ENCODE results near the gene APOBEC3H. TPM values are rescaled to one million over a fixed set of nuclear protein-coding genes. Genes with fewer than 3 reads are reported as not detected.

Gene APOBEC3H
- total RNA-seq, 1 donor from 2014 or later = not detected

GRCh38 chr22:39110631-39111561 lies 13.9 kb downstream of the APOBEC3H start:
- H3K4me1 Mint-ChIP-seq (ENCODE audit: unreplicated experiment) = peaks cover 18% of the 10 kb centered on the region
- no peak for TF ChIP-seq CTCF (IDR thresholded peaks at IDR 0.05; ENCODE audit: unreplicated experiment)
- peak overlapping the region; percentile 5 for H3K27ac Mint-ChIP-seq (ENCODE audit: unreplicated experiment)
- no peak overlapping the region for H3K4me3 Mint-ChIP-seq (ENCODE audit: unreplicated experiment)
- H3K9me3 Mint-ChIP-seq (ENCODE audit: unreplicated experiment) = no peaks in the 10 kb centered on the region
- DNase-seq (ENCODE audit: low spot score) = no peak
- no peaks in the 10 kb centered on the region for H3K36me3 Mint-ChIP-seq (ENCODE audit: low read depth, unreplicated experiment)
- H3K27me3 Mint-ChIP-seq (ENCODE audit: unreplicated experiment) = peaks cover 2% of the 10 kb centered on the region

- peaks cover 2% of the 10 kb centered on the region for H3K27me3 Mint-ChIP-seq (ENCODE audit: unreplicated experiment)
- peaks cover 20% of the 10 kb centered on the region for H3K4me1 Mint-ChIP-seq (ENCODE audit: unreplicated experiment)
- H3K36me3 Mint-ChIP-seq (ENCODE audit: low read depth, unreplicated experiment) = no peaks in the 10 kb centered on the region
- no peak overlapping the region for H3K27ac Mint-ChIP-seq (ENCODE audit: unreplicated experiment)
- DNase-seq (ENCODE audit: low spot score) = no peak
- TF ChIP-seq CTCF (IDR thresholded peaks at IDR 0.05; ENCODE audit: unreplicated experiment) = no peak
- no peaks in the 10 kb centered on the region for H3K9me3 Mint-ChIP-seq (ENCODE audit: unreplicated experiment)
- H3K4me3 Mint-ChIP-seq (ENCODE audit: unreplicated experiment) = no peak overlapping the region
These were observed 17.1 kb downstream of the APOBEC3H start for GRCh38 chr22:39114112-39114511.

- Mint-ChIP-seq H3K9me3 (ENCODE audit: unreplicated experiment) (no peaks in the 10 kb centered on the region), H3K27ac (ENCODE audit: unreplicated experiment) (no peak overlapping the region), H3K27me3 (ENCODE audit: unreplicated experiment) (peaks cover 2% of the 10 kb centered on the region), H3K4me1 (ENCODE audit: unreplicated experiment) (peaks cover 20% of the 10 kb centered on the region), H3K36me3 (ENCODE audit: low read depth, unreplicated experiment) (no peaks in the 10 kb centered on the region), H3K4me3 (ENCODE audit: unreplicated experiment) (no peak overlapping the region)
- no peak for TF ChIP-seq CTCF (IDR thresholded peaks at IDR 0.05; ENCODE audit: unreplicated experiment)
- no peak for DNase-seq (ENCODE audit: low spot score)
These were observed 18.5 kb downstream of the APOBEC3H start for GRCh38 chr22:39115570-39115969.

DNA sequence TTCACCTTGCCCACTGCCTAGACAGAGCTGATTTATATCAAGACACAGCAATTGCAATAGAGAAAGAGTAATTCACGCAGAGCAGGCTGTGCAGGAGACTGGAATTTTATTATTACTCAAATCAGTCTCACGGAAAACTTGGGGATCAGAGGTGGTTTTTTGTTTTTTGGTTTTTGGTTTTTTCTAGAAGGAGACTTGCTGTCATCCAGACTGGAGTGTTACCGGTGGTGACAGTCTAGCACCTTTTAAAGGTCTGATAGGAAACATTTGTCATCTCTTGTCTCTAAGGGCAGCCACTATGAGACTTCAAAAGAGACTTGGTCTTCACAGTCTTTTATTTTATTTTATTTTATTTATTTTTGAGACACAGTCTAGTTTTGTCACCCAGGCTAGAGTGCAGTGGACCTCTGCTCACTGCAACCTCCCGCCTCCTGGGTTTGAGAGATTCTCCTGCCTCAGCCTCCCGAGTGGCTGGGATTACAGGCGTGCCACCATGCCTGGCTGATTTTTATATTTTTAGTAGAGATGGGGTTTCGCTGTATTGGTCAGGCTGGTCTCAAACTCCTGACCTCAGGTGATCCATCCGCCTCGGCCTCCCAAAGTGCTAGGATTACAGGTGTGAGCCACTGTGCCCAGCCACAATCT lies 19.1 kb downstream of the APOBEC3H start:
- DNase-seq (ENCODE audit: low spot score) = no peak
- H3K27me3 Mint-ChIP-seq (ENCODE audit: unreplicated experiment) = no peaks in the 10 kb centered on the region
- no peaks in the 10 kb centered on the region for H3K36me3 Mint-ChIP-seq (ENCODE audit: low read depth, unreplicated experiment)
- H3K9me3 Mint-ChIP-seq (ENCODE audit: unreplicated experiment) = no peaks in the 10 kb centered on the region
- no peak for TF ChIP-seq CTCF (IDR thresholded peaks at IDR 0.05; ENCODE audit: unreplicated experiment)
- H3K27ac Mint-ChIP-seq (ENCODE audit: unreplicated experiment) = no peak overlapping the region
- H3K4me1 Mint-ChIP-seq (ENCODE audit: unreplicated experiment) = peaks cover 16% of the 10 kb centered on the region
- no peak overlapping the region for H3K4me3 Mint-ChIP-seq (ENCODE audit: unreplicated experiment)

All from endothelial cell (in vitro differentiated cells).